Spleen (tissue), 11 donors: ENCODE data around the gene SCFD2. TPM values are rescaled to one million over a fixed set of nuclear protein-coding genes. Genes with fewer than 3 reads are reported as not detected.

Experiments
- DNase-seq: peaks from one replicate; pipeline ENCODE4 v3.0.0-alpha.2; 2020
- H3K27ac ChIP-seq, 8 donors: fragments of 200-600 bp; sonication (generic) in 7 of 8; 1 replicate in 4 of 8; 2 replicates in 4 of 8; pipeline versions ENCODE4 v1.5.0 to v1.8.0; 2016 to 2021; ENCODE audit warnings: inconsistent platforms in 4 of 8, mild to moderate bottlenecking in 4 of 8, moderate library complexity in 1 of 8
- H3K27me3 ChIP-seq, 7 donors: fragments of 200-600 bp; sonication (generic) in 6 of 7; replicated peaks in 1 of 7; 1 replicate in 4 of 7; 2 replicates in 3 of 7; pipeline versions ENCODE4 v1.5.0 to v1.8.0; 2016 to 2021; ENCODE audit warnings: inconsistent platforms in 3 of 7, mild to moderate bottlenecking in 1 of 7
- H3K36me3 ChIP-seq, 6 donors: fragments of 200-600 bp; sonication (generic) in 5 of 6; 1 replicate in 4 of 6; 2 replicates in 2 of 6; pipeline versions ENCODE4 v1.5.0 to v1.8.0; 2016 to 2021; ENCODE audit warnings: inconsistent platforms in 2 of 6
- H3K4me1 ChIP-seq, 6 donors: fragments of 200-600 bp; sonication (generic) in 5 of 6; 1 replicate in 3 of 6; 2 replicates in 3 of 6; pipeline versions ENCODE4 v1.5.0 to v1.8.0; 2016 to 2021; ENCODE audit warnings: inconsistent platforms in 3 of 6
- H3K4me3 ChIP-seq, 8 donors: fragments of 200-600 bp; sonication (generic) in 7 of 8; 1 replicate in 4 of 8; 2 replicates in 4 of 8; pipeline versions ENCODE4 v1.5.0 to v1.8.0; 2016 to 2021; ENCODE audit warnings: inconsistent platforms in 4 of 8, mild to moderate bottlenecking in 4 of 8, moderate library complexity in 2 of 8
- H3K9me3 ChIP-seq, 8 donors: fragments of 200-600 bp; sonication (generic) in 7 of 8; 1 replicate in 4 of 8; 2 replicates in 4 of 8; pipeline versions ENCODE4 v1.5.0 to v1.8.0; 2016 to 2021; ENCODE audit warnings: inconsistent platforms in 4 of 8
- CTCF ChIP-seq, 11 experiments: fragments of 200-600 bp in 7 of 11; fragments of 450-650 bp in 4 of 11; sonication (generic) in 4 of 11; IDR thresholded peaks in 8 of 11; conservative IDR thresholded peaks in 3 of 11; 1 replicate in 7 of 11; 2 replicates in 4 of 11; pipeline versions ENCODE4 v1.4.0 to v1.8.0; 2016 to 2021; ENCODE audit warnings: antibody characterized with exemption in 11 of 11, inconsistent platforms in 4 of 11, mild to moderate bottlenecking in 1 of 11
- POLR2A ChIP-seq, 3 donors: fragments of 450-650 bp; IDR thresholded peaks; one replicate each; pipeline ENCODE4 v1.5.1; 2017; ENCODE audit warnings: antibody characterized with exemption in 3 of 3, mild to moderate bottlenecking in 1 of 3
- POLR2AphosphoS5 ChIP-seq, 3 donors: sonication (generic); formaldehyde crosslinking; IDR thresholded peaks; one replicate each; pipeline ENCODE4 v1.5.1; 2017; ENCODE audit warnings: antibody characterized with exemption in 3 of 3
- WGBS, 5 donors: extraction: QIAGEN DNeasy Blood & Tissue Kit in 3 of 5; methylation state at CpG; one replicate each; pipeline versions ENCODE4 v1.1.5 to v1.1.7; 2013 to 2018; 5-methylcytosine and 5-hydroxymethylcytosine counted together
- intact Hi-C: fragments of 100-400 bp; cut with DNase I; formaldehyde crosslinking; loops from one replicate; pipeline ENCODE4 v1.15.0; 2023; ENCODE audit warnings: low total_unique reads
- polyA plus RNA-seq, 3 donors: library from polyadenylated mRNA; stranded (reverse); fragments of 200-250 nt; gene quantifications; one replicate each; pipeline ENCODE4 v1.2.1, GENCODE V29; 2013
- total RNA-seq, 7 donors: library from RNA; depleted of rRNA in 3 of 7; stranded (reverse); fragments of >200 nt in 3 of 7; fragmentation: NEBNext Ultra II Directional in 4 of 7; extraction: Animal tissue kit (Norgen Biotek cat#: 25700) in 4 of 7; gene quantifications; one replicate each; pipeline versions ENCODE4 v1.1.0 to v1.2.1, GENCODE V29; 2016 to 2021
- donor health status: healthy with polysubstance abuse.
- donor health status: DM: no; HTN: no; CAD: no; lungs with moderate emphysema.
- donor health status: DM: no; HTN: no; CAD: no.
- donor health status: Bipolar disorder and iron deficiency.
- donor health status: healthy.
- donor health status: DM: no; HTN: no; CAD: no.
- donor health status: DM: yes; HTN: yes; CAD: no.

The SCFD2 gene
- total and polyA plus RNA-seq, 10 donors, result 3.6 to 42.1 (median 21.1) TPM

- intact Hi-C loops, result no loop called here
- DNase-seq, result no peak
- no peaks in the 10 kb centered on the region for H3K36me3 ChIP-seq
- no peaks in the 10 kb centered on the region for H3K4me1 ChIP-seq
- no peak overlapping the region for H3K4me3 ChIP-seq
- 90 to 98% (median 95%) methylated on average over 3 of the region's 3 CpGs for WGBS, 5 donors
- no peaks in the 10 kb centered on the region for H3K27me3 ChIP-seq
- TF ChIP-seq POLR2A (IDR thresholded peaks at IDR 0.05) (no peak), CTCF (IDR thresholded peaks at IDR 0.05 in 8 of 11, conservative IDR thresholded peaks at IDR 0.05 in 3 of 11) (no peak), POLR2AphosphoS5 (IDR thresholded peaks at IDR 0.05) (no peak)
- H3K27ac ChIP-seq, result no peak overlapping the region
- H3K9me3 ChIP-seq, result peaks cover 0 to 10% (median 0%) of the 10 kb centered on the region in 8 donors
Measured at GRCh38 chr4:52968691-52969090, 397.2 kb downstream of the SCFD2 start.

- no peaks in the 10 kb centered on the region for H3K27me3 ChIP-seq
- WGBS, 5 donors, result 79 to 99% (median 83%) methylated on average over 5 of the region's 5 CpGs
- H3K4me1 ChIP-seq, result no peaks in the 10 kb centered on the region
- peaks cover 0 to 10% (median 0%) of the 10 kb centered on the region in 8 donors for H3K9me3 ChIP-seq
- H3K4me3 ChIP-seq, result no peak overlapping the region
- DNase-seq, result no peak
- H3K36me3 ChIP-seq, result no peaks in the 10 kb centered on the region
- TF ChIP-seq CTCF (IDR thresholded peaks at IDR 0.05 in 8 of 11, conservative IDR thresholded peaks at IDR 0.05 in 3 of 11) (no peak), POLR2A (IDR thresholded peaks at IDR 0.05) (no peak), POLR2AphosphoS5 (IDR thresholded peaks at IDR 0.05) (no peak)
- no peak overlapping the region for H3K27ac ChIP-seq
- intact Hi-C loops, result no loop called here
Measured at GRCh38 chr4:52968241-52968640, 397.6 kb downstream of the SCFD2 start.

GRCh38 chr4:52966781-52967180, 399.1 kb downstream of the SCFD2 start:
- Histone ChIP-seq H3K27me3 (no peaks in the 10 kb centered on the region), H3K4me3 (no peak overlapping the region), H3K36me3 (no peaks in the 10 kb centered on the region), H3K27ac (no peak overlapping the region), H3K4me1 (peaks cover 0 to 5% (median 0%) of the 10 kb centered on the region in 6 donors), H3K9me3 (peaks cover 0 to 10% (median 0%) of the 10 kb centered on the region in 8 donors)
- no peak for TF ChIP-seq POLR2A (IDR thresholded peaks at IDR 0.05)
- no peak for DNase-seq
- intact Hi-C loops, result no loop called here

DNA sequence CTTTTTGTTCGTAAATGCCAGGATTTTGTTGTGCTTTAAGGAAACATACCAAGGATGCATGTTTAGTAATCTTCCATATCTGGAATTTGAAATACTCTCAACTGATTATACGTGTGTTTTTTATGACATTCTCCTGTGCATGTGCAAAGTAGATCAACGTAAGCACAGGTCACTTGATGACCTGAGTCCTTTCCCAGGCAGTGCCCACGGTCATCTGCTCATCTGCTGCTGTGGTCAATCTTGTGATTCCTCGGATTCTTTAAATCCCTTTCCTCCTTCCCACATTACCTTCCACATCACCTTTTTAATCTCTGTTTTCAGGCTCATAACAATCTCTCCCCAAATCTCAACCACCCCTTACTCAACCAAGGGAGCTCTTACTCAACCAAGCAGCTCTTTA, 399.7 kb downstream of the SCFD2 start:
- Histone ChIP-seq H3K4me1 (peaks cover 0 to 5% (median 0%) of the 10 kb centered on the region in 6 donors), H3K36me3 (no peaks in the 10 kb centered on the region), H3K9me3 (peaks cover 0 to 10% (median 0%) of the 10 kb centered on the region in 8 donors), H3K27me3 (no peaks in the 10 kb centered on the region), H3K27ac (no peak overlapping the region), H3K4me3 (no peak overlapping the region)
- TF ChIP-seq POLR2A (IDR thresholded peaks at IDR 0.05) (no peak), CTCF (IDR thresholded peaks at IDR 0.05 in 8 of 11, conservative IDR thresholded peaks at IDR 0.05 in 3 of 11) (no peak), POLR2AphosphoS5 (IDR thresholded peaks at IDR 0.05) (no peak)
- 93 to 98% (median 94%) methylated on average over 5 of the region's 5 CpGs for WGBS, 5 donors
- DNase-seq, result no peak
- intact Hi-C loops, result no loop called here

- no peaks in the 10 kb centered on the region for H3K9me3 ChIP-seq
- peaks cover 0 to 5% (median 0%) of the 10 kb centered on the region in 6 donors for H3K4me1 ChIP-seq
- 95 to 98% (median 96%) methylated on average over 4 of the region's 4 CpGs for WGBS, 5 donors
- H3K4me3 ChIP-seq, result no peak overlapping the region
- H3K36me3 ChIP-seq, result no peaks in the 10 kb centered on the region
- H3K27ac ChIP-seq, result no peak overlapping the region
- H3K27me3 ChIP-seq, result no peaks in the 10 kb centered on the region
- intact Hi-C loops, result no loop called here
- TF ChIP-seq POLR2A (IDR thresholded peaks at IDR 0.05), result no peak
- no peak for TF ChIP-seq CTCF (IDR thresholded peaks at IDR 0.05 in 8 of 11, conservative IDR thresholded peaks at IDR 0.05 in 3 of 11)
- TF ChIP-seq POLR2AphosphoS5 (IDR thresholded peaks at IDR 0.05), result no peak
- DNase-seq, result no peak
Measured at GRCh38 chr4:52964561-52965101, 401.2 kb downstream of the SCFD2 start.
